GM15510 (cell line): ENCODE measurements around the gene KIF3C.
A peak's percentile ranks its signal among the peaks of the same experiment; 100 is the strongest.

Source experiments
- POLR2A ChIP-seq: IDR thresholded peaks from 3 replicates; pipeline ENCODE4 v1.6.1; 2011; ENCODE audit warnings: borderline replicate concordance; ENCODE audit not compliant: insufficient read length; ENCODE audit errors: extremely low read depth

The KIF3C gene

DNA sequence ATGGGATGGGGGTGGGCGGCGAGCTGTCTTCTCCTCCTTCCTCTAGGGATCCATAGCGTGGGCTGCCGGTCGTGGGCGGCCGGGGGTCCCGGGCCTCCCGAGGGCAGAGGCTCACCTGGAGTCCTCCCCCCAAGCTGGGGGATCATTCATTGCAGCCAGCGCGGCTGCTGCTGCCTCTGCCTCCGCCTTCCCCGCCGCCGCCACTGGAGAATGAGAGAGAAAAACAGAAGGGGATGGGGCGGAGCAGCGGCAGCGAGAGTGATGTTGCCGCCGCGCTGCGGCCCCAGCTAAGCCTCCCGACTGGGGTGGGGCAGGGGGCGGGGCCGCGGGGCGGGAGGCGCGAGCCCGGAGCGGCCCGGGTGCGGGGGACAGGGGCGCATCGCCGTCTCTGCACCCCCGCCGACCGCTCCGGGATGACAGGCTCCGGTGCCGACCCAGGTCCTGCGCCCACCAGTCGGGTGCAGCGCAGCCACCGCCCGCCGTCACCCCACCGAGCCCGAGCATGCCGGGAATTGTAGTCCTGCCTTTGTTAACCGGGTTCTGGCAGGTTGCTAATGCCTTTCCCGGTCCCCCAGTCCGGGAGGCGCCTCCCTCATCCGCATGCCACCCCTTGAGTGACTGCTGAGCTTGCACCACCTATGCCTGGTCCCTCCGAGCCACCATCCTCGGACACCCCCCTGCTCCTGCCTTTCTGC is at the start of gene KIF3C:
Gene KIF3C (minus strand): TSS at position 225 of the 695 bp plus-strand sequence. CDS start 580 bp downstream, outside the sequence.
- peak; percentile 23 for TF ChIP-seq POLR2A

GRCh38 chr2:26025509-26025908 is 43.2 kb upstream of the KIF3C start:
- no peak for TF ChIP-seq POLR2A

DNA sequence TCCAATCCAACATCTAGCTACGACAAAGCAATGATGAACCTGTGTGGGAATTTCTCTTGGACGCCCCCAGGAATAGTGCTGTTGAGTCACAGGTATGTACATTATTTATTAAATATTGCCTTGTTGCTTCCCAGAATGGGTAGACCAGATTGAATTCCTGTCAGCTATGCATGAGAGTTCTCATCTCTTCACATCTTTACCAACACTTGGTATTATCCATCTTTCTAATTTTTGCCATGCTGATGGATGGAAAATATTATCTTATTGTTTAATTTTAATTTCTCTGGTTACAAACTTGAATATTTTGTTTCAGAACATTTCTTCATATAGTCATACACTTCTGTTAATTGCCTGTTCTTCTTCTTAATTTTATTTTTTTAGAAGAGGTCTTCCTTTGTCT is 42.0 kb upstream of the KIF3C start:
- TF ChIP-seq POLR2A: no peak

GRCh38 chr2:26020231-26020640 is 37.9 kb upstream of the KIF3C start:
- no peak for TF ChIP-seq POLR2A

- TF ChIP-seq POLR2A: no peak
These were observed 36.1 kb upstream of the KIF3C start for GRCh38 chr2:26018184-26019055.

- no peak for TF ChIP-seq POLR2A
These were observed 35.3 kb upstream of the KIF3C start for GRCh38 chr2:26017464-26018183.

- no peak for TF ChIP-seq POLR2A
These were observed 33.9 kb upstream of the KIF3C start for GRCh38 chr2:26016012-26016705.

- no peak for TF ChIP-seq POLR2A
These were observed 31.4 kb upstream of the KIF3C start for GRCh38 chr2:26013668-26014067.

GRCh38 chr2:26011990-26012856 is 29.9 kb upstream of the KIF3C start:
- TF ChIP-seq POLR2A: no peak

- no peak for TF ChIP-seq POLR2A
These were observed 29.3 kb upstream of the KIF3C start for GRCh38 chr2:26011609-26011989.

DNA sequence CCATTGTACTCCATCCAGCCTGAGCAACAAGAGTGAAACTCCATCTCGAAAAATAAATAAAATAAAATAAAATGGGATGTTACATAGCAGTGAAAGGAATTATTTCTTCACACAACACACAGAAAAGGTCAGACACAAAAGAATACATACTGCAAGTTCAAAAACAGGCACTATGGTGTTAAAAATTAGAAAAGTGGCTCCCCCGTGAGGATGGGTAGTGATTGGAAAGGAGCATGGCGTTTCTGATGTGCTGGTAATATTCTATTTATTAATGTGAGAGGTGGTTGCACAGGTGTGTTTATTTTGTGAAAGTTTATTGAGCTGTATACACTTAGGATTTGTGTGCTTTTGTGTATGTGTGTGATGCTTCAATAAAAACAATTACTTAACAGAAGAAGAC is 28.6 kb upstream of the KIF3C start:
- no peak for TF ChIP-seq POLR2A

DNA sequence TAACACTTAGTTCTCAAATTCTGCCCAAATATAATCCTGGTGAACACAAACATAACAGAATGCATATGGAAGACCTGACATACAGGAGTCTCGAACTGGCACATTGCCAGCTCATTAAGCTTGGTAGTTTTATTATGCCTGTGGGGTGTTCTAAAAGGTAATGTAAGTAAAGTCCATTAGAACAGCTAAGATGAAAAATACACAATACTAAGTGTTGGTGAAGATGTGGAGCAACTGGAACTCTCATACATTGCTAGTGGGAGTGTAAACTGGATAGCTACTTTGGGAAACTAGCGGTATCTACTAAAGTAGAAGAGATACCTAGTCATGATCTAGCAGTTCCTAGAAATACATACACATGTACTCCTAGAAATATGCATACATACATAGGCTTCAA is 27.3 kb upstream of the KIF3C start:
- TF ChIP-seq POLR2A: no peak

GRCh38 chr2:26008851-26009566 is 26.7 kb upstream of the KIF3C start:
- TF ChIP-seq POLR2A: no peak
